HepG2 (cell line): Measurements from ENCODE around the gene MLLT10. TPM values are rescaled to one million over a fixed set of nuclear protein-coding genes. Genes with fewer than 3 reads are reported as not detected.

ENCODE experiments used
- BRF2 ChIP-seq: sonication (generic); formaldehyde crosslinking; IDR thresholded peaks from 2 replicates; pipeline ENCODE4 v1.8.1; 2022; ENCODE audit warnings: mild to moderate bottlenecking, missing genetic modification reagents
- HNF4G ChIP-seq, 2 experiments: sonication (generic) in 1 of 2; formaldehyde crosslinking in 1 of 2; IDR thresholded peaks; 2 replicates each; pipeline versions ENCODE4 v1.4.0 to v1.6.1; 2011 to 2020; ENCODE audit warnings: borderline replicate concordance in 2 of 2, low read depth in 2 of 2, mild to moderate bottlenecking in 2 of 2, low read length in 1 of 2, missing genetic modification reagents in 1 of 2, moderate library complexity in 1 of 2
- HOMEZ ChIP-seq: IDR thresholded peaks from 2 replicates; pipeline ENCODE4 v1.6.1; 2016; ENCODE audit warnings: low read depth
- KDM5B ChIP-seq: sonication (generic); formaldehyde crosslinking; IDR thresholded peaks from 2 replicates; pipeline ENCODE4 v1.4.0; 2020; ENCODE audit warnings: missing genetic modification reagents, mild to moderate bottlenecking, borderline replicate concordance
- KLF11 ChIP-seq: IDR thresholded peaks from 2 replicates; pipeline ENCODE4 v1.6.1; 2016; ENCODE audit warnings: missing compliant biosample characterization
- POLR2AphosphoS5 ChIP-seq: IDR thresholded peaks from 2 replicates; pipeline ENCODE4 v1.6.1; 2012; ENCODE audit warnings: low read depth, low read length
- RBM39 ChIP-seq: fragments of 200-400 bp; formaldehyde crosslinking; IDR thresholded peaks from one replicate; pipeline ENCODE4 v1.6.1; 2018; ENCODE audit warnings: antibody characterized with exemption, mild to moderate bottlenecking, low read depth, low read length; ENCODE audit not compliant: poor library complexity, severe bottlenecking
- SMAD1 ChIP-seq: sonication (generic); formaldehyde crosslinking; IDR thresholded peaks from 2 replicates; pipeline ENCODE4 v1.4.0; 2020; ENCODE audit warnings: missing genetic modification reagents, low read depth, mild to moderate bottlenecking, borderline replicate concordance
- USF2 ChIP-seq, 2 experiments: sonication (generic) in 1 of 2; formaldehyde crosslinking in 1 of 2; IDR thresholded peaks; 2 replicates each; pipeline versions ENCODE4 v1.5.1 to v1.6.1; 2011 to 2020; ENCODE audit warnings: borderline replicate concordance in 1 of 2, low read depth in 1 of 2, low read length in 1 of 2, mild to moderate bottlenecking in 1 of 2, missing genetic modification reagents in 1 of 2, moderate library complexity in 1 of 2
- ZBTB34 ChIP-seq: sonication (generic); formaldehyde crosslinking; IDR thresholded peaks from 2 replicates; pipeline ENCODE4 v1.8.0; 2022; ENCODE audit warnings: mild to moderate bottlenecking, missing genetic modification reagents
- ZNF3 ChIP-seq: IDR thresholded peaks from 2 replicates; pipeline ENCODE4 v1.7.0; 2017; ENCODE audit warnings: inconsistent platforms
- ZNF34 ChIP-seq: sonication (generic); formaldehyde crosslinking; IDR thresholded peaks from 2 replicates; pipeline ENCODE4 v1.4.0; 2020; ENCODE audit warnings: mild to moderate bottlenecking, missing genetic modification reagents, borderline replicate concordance
- ZNF850 ChIP-seq: sonication (generic); formaldehyde crosslinking; conservative IDR thresholded peaks from 2 replicates; pipeline ENCODE4 v1.9.0; 2021; ENCODE audit warnings: mild to moderate bottlenecking, missing genetic modification reagents
- ZZZ3 ChIP-seq: sonication (generic); formaldehyde crosslinking; IDR thresholded peaks from 2 replicates; pipeline ENCODE4 v1.4.0; 2020; ENCODE audit warnings: missing genetic modification reagents, mild to moderate bottlenecking, borderline replicate concordance
- polyA plus RNA-seq, 8 experiments: library from polyadenylated mRNA; depleted of rRNA in 3 of 8; stranded (reverse) in 7 of 8; unstranded in 1 of 8; fragments of >200 nt; fragmentation: Illumina TruSeq in 4 of 8; extraction: Trizol in 4 of 8; gene quantifications; 2 replicates each; pipeline versions ENCODE4 v1.2.1 to v1.2.3, GENCODE V29; 2011 to 2016; ENCODE audit warnings: low read depth in 4 of 8, missing spikeins in 1 of 8, mixed read lengths in 1 of 8; ENCODE audit not compliant: insufficient read depth in 1 of 8
- total RNA-seq, 5 experiments: library from RNA; depleted of rRNA; stranded (reverse); fragments of >200 nt; fragmentation: Illumina TruSeq; extraction: Trizol; gene quantifications; 2 replicates each; pipeline ENCODE4 v1.2.3, GENCODE V29; 2016; ENCODE audit warnings: low read depth in 1 of 5
- TF ChIP-seq, protein P1 (sequence below): IDR thresholded peaks from 2 replicates; pipeline ENCODE4 v1.6.1; 2016
- TF ChIP-seq, protein P2 (sequence below): sonication (generic); formaldehyde crosslinking; IDR thresholded peaks from 2 replicates; pipeline ENCODE4 v1.9.0; 2021; ENCODE audit warnings: missing genetic modification reagents, mild to moderate bottlenecking, borderline replicate concordance

MLLT10 gene
- total and polyA plus RNA-seq, 2 of the 13 experiments (the other 11 are each of a cell fraction or from before 2014, with no cell fraction given), result 51.3 to 84.1 TPM

DNA sequence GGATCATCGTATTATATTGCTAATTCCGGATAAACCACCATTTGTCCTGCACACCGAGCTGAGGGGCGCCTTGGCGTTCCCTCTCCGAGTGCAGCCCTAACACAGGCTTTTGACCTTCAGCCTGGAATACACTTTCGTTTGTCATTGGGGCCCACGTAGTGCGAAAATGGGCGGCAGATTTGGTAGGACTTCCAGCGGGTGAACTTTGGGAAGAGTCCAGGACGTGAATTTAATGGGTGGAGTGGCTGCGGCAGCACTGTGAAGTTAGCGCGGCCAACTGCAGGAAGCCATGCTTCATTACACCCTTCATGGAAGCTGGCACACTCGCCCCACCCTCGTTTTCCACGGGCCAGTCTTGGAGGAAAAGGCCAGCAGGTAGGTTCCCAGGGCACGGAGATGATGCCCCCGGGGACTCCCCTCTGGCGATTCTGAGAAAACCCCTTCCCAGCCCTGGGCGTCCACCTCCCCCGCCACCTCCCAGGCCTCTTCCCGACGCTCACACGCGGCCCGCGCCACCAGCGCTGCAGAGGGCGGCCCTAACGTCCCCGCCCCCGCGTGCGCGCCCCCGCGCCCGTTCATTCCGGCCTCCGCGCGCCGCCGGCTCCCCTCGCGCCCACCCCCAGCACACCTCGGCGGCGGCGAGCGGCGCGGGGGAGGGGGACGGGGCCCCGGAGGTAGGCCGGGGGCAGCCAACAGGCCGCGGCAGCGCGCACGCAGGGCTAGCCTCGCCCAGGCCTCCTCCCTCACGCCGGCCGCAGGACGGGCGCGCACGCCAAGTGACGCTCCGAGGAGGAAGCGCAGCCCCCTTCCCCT, at the start of gene MLLT10 (continued):
- TF ChIP-seq, protein P1, sequence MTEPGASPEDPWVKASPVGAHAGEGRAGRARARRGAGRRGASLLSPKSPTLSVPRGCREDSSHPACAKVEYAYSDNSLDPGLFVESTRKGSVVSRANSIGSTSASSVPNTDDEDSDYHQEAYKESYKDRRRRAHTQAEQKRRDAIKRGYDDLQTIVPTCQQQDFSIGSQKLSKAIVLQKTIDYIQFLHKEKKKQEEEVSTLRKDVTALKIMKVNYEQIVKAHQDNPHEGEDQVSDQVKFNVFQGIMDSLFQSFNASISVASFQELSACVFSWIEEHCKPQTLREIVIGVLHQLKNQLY (CRISPR knock-in tag), result 0 out of 2 replicates have a peak, but pooled peaks have one; percentile 39
- TF ChIP-seq HOMEZ (CRISPR knock-in tag), result no peak; the same call in 1 of the 2 replicates
- TF ChIP-seq HNF4G (IDR thresholded peaks at IDR 0.05; ENCODE audit: borderline replicate concordance, low read depth, low read length), result peak; percentile 84
- no peak for TF ChIP-seq HNF4G (CRISPR knock-in tag; IDR thresholded peaks at IDR 0.05; ENCODE audit: borderline replicate concordance, low read depth)
- TF ChIP-seq USF2 (IDR thresholded peaks at IDR 0.05; ENCODE audit: low read depth, low read length), result no peak
- peak; percentile 50; the same call in 1 of the 2 replicates for TF ChIP-seq USF2 (CRISPR knock-in tag; IDR thresholded peaks at IDR 0.05; ENCODE audit: borderline replicate concordance)
- TF ChIP-seq ZNF850 (CRISPR knock-in tag), result no peak
- TF ChIP-seq ZBTB34, result peak; percentile 48; the same call in 1 of the 2 replicates
- TF ChIP-seq POLR2AphosphoS5, result peak; percentile 75
- TF ChIP-seq ZNF3 (CRISPR knock-in tag), result no peak
- no peak for TF ChIP-seq SMAD1 (CRISPR knock-in tag)
- TF ChIP-seq BRF2 (CRISPR knock-in tag), result peak; percentile 83
- TF ChIP-seq KLF11, result no peak
- TF ChIP-seq RBM39, result peak; percentile 82
- TF ChIP-seq KDM5B, result peak; percentile 85
- TF ChIP-seq ZZZ3 (CRISPR knock-in tag), result peak; percentile 57; the same call in 1 of the 2 replicates
- TF ChIP-seq, protein P2, sequence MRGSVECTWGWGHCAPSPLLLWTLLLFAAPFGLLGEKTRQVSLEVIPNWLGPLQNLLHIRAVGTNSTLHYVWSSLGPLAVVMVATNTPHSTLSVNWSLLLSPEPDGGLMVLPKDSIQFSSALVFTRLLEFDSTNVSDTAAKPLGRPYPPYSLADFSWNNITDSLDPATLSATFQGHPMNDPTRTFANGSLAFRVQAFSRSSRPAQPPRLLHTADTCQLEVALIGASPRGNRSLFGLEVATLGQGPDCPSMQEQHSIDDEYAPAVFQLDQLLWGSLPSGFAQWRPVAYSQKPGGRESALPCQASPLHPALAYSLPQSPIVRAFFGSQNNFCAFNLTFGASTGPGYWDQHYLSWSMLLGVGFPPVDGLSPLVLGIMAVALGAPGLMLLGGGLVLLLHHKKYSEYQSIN (CRISPR knock-in tag), result no peak
- peak; percentile 72; the same call in 1 of the 2 replicates for TF ChIP-seq ZNF34 (CRISPR knock-in tag)
